ENCODE measurements around the gene TCP11.

TCP11 gene

Small RNAs within 50 kb of the gene (small RNA-seq; reads per million reads assigned to genes)
- gene AL138721.1, result 0 reads per million in 2 experiments
